ENCODE measurements around the gene CCM2.
"Not testable (repeated sequence)": the region's sequence is repeated elsewhere in the genome, so short reads cannot be mapped to it uniquely, and the experiment has no call there.

Gene CCM2

GRCh38 chr7:44982535-44982923, 17.5 kb upstream of the CCM2 start:
- DNase-seq: peak; percentile 63

- peak; percentile 57 for DNase-seq
Observed at GRCh38 chr7:44982970-44983369, 17.0 kb upstream of the CCM2 start.

- peak; percentile 67 for DNase-seq
Observed at GRCh38 chr7:44983742-44984477, 16.1 kb upstream of the CCM2 start.

GRCh38 chr7:44984478-44984758, 15.6 kb upstream of the CCM2 start:
- no peak for DNase-seq

GRCh38 chr7:44985033-44985695, 14.8 kb upstream of the CCM2 start:
- DNase-seq: peak; percentile 60

GRCh38 chr7:44985900-44986217, 14.1 kb upstream of the CCM2 start:
- no peak for DNase-seq

- peak; percentile 99 for DNase-seq
Observed at GRCh38 chr7:44986218-44987053, 13.6 kb upstream of the CCM2 start.

GRCh38 chr7:44987457-44987856, 12.5 kb upstream of the CCM2 start:
- no peak for DNase-seq

GRCh38 chr7:44987996-44988395, 12.0 kb upstream of the CCM2 start:
- no peak for DNase-seq

- no peak for DNase-seq
Observed at GRCh38 chr7:44988701-44989100, 11.3 kb upstream of the CCM2 start.

GRCh38 chr7:44989132-44989531, 10.9 kb upstream of the CCM2 start:
- DNase-seq: no peak

GRCh38 chr7:44990109-44991023, 9.6 kb upstream of the CCM2 start:
- DNase-seq: no peak

- DNase-seq: not testable (repeated sequence)
Observed at GRCh38 chr7:44992004-44992795, 7.8 kb upstream of the CCM2 start.

GRCh38 chr7:44994877-44995554, 5.0 kb upstream of the CCM2 start:
- no peak for DNase-seq

GRCh38 chr7:44995555-44996493, 4.2 kb upstream of the CCM2 start:
- DNase-seq: no peak

- no peak for DNase-seq
Observed at GRCh38 chr7:44998153-44998871, 1.7 kb upstream of the CCM2 start.

GRCh38 chr7:44999245-45000092, 532 bp upstream of the CCM2 start:
- DNase-seq: peak; percentile 99

GRCh38 chr7:45001138-45001694, 1.2 kb downstream of the CCM2 start:
- peak; percentile 74 for DNase-seq

Data from activated CD8-positive, alpha-beta memory T cell treated with anti-CD3 and anti-CD28 coated beads, Interleukin-2, amount 50 U/mL, for 48 hours (primary cell).